ENCODE data around the gene MRAP.

- TF ChIP-seq CTCF (IDR thresholded peaks at IDR 0.05) (no peak), POLR2A (IDR thresholded peaks at IDR 0.05) (no peak)
Measured at GRCh38 chr21:32338209-32338921, 39.7 kb downstream of the MRAP start.
